T-helper 2 cell treated with Interferon-gamma antibody and Interleukin-4, amounts not matched to agents 5 μg/mL and 100 μg/mL, for 36 hours (primary cell): ENCODE measurements around the gene KIF1C.

ENCODE experiments used
- DNase-seq: peaks from one replicate; pipeline ENCODE4 v3.0.0; 2021; ENCODE audit warnings: low spot score
- H3K27ac Mint-ChIP-seq: one replicate; pipeline ENCODE4 v1.8.0; 2021; ENCODE audit warnings: mild to moderate bottlenecking, mixed read lengths
- H3K27me3 Mint-ChIP-seq: one replicate; pipeline ENCODE4 v1.8.0; 2021; ENCODE audit warnings: low read depth, mixed read lengths
- H3K36me3 Mint-ChIP-seq: one replicate; pipeline ENCODE4 v1.8.0; 2021; ENCODE audit warnings: low read depth, mixed read lengths
- H3K4me1 Mint-ChIP-seq: one replicate; pipeline ENCODE4 v1.8.0; 2021; ENCODE audit warnings: low read depth, mixed read lengths
- H3K4me3 Mint-ChIP-seq: one replicate; pipeline ENCODE4 v1.8.0; 2022; ENCODE audit warnings: mild to moderate bottlenecking, moderate library complexity, mixed read lengths
- H3K9me3 Mint-ChIP-seq: one replicate; pipeline ENCODE4 v1.8.0; 2021; ENCODE audit warnings: mixed read lengths

Gene KIF1C

GRCh38 chr17:5032865-5033264, 35.1 kb downstream of the KIF1C start:
- H3K4me1 Mint-ChIP-seq = peaks cover 24% of the 10 kb centered on the region
- peaks cover 2% of the 10 kb centered on the region for H3K27me3 Mint-ChIP-seq
- H3K9me3 Mint-ChIP-seq = no peaks in the 10 kb centered on the region
- H3K36me3 Mint-ChIP-seq = no peaks in the 10 kb centered on the region
- no peak for DNase-seq
- no peak overlapping the region for H3K27ac Mint-ChIP-seq
- no peak overlapping the region for H3K4me3 Mint-ChIP-seq

DNA sequence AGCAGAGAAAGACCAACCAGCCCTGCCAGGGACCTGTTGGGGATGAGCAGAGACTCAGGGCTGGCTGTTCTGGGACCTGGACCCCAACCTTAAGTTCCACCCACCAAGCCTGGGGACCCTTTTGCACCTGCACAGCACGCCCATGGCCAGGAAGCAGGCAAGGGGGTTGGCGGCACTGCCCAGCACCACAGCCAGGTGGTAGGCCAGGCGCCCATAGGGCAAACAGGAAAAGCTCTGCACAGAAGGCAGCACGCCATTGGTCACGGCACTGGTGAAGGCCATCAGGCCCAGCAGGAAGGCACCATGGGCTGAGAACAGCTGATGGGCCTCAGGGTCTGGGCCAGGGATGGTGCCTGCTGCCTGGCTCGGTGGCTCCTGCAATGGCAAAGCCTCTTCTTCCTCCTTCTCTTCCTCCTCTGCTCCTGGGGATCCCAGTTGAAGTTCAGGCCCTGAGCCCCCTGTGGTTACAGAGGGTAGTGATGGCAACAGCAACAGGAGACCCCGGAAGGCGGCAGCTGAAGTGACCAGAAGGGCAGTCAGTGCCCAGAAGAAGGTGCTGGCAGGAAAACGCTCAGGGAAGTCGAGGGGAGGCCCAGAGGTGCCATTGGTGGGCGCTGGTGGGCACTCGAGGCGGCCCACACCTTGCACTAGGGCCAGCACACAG, 35.7 kb downstream of the KIF1C start:
- DNase-seq = no peak
- H3K27ac Mint-ChIP-seq = peak overlapping the region; percentile 31
- peaks cover 2% of the 10 kb centered on the region for H3K27me3 Mint-ChIP-seq
- H3K36me3 Mint-ChIP-seq = no peaks in the 10 kb centered on the region
- H3K9me3 Mint-ChIP-seq = no peaks in the 10 kb centered on the region
- no peak overlapping the region for H3K4me3 Mint-ChIP-seq
- H3K4me1 Mint-ChIP-seq = peaks cover 24% of the 10 kb centered on the region

DNA sequence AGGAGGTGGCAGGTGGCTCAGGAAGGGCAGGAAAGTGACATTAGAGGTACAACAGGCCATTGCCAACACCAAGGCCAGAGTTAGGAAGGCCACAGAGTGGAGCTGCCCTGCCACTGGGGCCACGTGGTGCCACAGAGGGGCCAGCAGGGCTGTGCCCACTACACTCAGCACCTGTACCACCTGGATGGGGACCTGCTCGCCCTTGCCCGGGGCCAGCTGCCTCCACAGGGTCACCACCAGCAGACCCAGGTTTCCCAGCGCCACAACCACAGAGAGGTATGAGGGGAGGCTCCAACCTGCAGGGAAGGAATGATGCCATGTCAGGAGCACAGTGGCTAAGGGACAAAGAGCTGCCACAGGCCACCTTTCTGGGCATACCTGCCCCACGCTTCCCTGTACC, 36.3 kb downstream of the KIF1C start:
- peaks cover 24% of the 10 kb centered on the region for H3K4me1 Mint-ChIP-seq
- H3K27ac Mint-ChIP-seq = no peak overlapping the region
- H3K36me3 Mint-ChIP-seq = no peaks in the 10 kb centered on the region
- H3K4me3 Mint-ChIP-seq = no peak overlapping the region
- H3K27me3 Mint-ChIP-seq = peaks cover 2% of the 10 kb centered on the region
- DNase-seq = no peak
- no peaks in the 10 kb centered on the region for H3K9me3 Mint-ChIP-seq

DNA sequence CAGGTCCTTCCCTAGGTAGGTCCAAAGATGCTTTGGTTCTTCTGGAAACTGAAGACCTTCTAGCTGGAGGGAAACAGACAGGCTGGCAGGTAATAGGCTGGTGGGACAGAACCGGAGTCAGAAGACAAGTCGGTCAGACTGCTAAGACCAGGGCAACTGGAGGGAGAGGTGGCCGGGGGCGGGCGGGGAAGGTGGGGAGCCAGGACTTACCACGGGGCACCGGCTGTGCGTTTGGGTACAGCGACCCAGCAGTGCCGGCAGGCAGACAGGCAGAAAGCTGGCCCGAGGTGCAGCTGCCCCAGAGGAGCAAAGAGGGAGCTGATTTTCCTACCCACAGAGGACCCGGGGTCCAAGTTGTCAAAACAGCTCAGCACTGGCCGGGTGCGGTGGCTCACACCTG, 36.9 kb downstream of the KIF1C start:
- Mint-ChIP-seq H3K4me3 (no peak overlapping the region), H3K9me3 (no peaks in the 10 kb centered on the region), H3K36me3 (no peaks in the 10 kb centered on the region), H3K27me3 (peaks cover 2% of the 10 kb centered on the region), H3K4me1 (peaks cover 22% of the 10 kb centered on the region), H3K27ac (no peak overlapping the region)
- DNase-seq = no peak

- H3K27me3 Mint-ChIP-seq = peaks cover 2% of the 10 kb centered on the region
- peaks cover 21% of the 10 kb centered on the region for H3K4me1 Mint-ChIP-seq
- H3K27ac Mint-ChIP-seq = no peak within 1 kb of the TSS
- no peaks in the 10 kb centered on the region for H3K9me3 Mint-ChIP-seq
- no peak within 1 kb of the TSS for H3K4me3 Mint-ChIP-seq
- H3K36me3 Mint-ChIP-seq = no peaks in the 10 kb centered on the region
- no peak for DNase-seq
Measured at GRCh38 chr17:5035315-5035714, 37.6 kb downstream of the KIF1C start, which contains the start of gene SLC52A1. TSS of gene SLC52A1 (minus strand) at chr17:5035426. CDS start at chr17:5034606, 820 bp downstream.

DNA sequence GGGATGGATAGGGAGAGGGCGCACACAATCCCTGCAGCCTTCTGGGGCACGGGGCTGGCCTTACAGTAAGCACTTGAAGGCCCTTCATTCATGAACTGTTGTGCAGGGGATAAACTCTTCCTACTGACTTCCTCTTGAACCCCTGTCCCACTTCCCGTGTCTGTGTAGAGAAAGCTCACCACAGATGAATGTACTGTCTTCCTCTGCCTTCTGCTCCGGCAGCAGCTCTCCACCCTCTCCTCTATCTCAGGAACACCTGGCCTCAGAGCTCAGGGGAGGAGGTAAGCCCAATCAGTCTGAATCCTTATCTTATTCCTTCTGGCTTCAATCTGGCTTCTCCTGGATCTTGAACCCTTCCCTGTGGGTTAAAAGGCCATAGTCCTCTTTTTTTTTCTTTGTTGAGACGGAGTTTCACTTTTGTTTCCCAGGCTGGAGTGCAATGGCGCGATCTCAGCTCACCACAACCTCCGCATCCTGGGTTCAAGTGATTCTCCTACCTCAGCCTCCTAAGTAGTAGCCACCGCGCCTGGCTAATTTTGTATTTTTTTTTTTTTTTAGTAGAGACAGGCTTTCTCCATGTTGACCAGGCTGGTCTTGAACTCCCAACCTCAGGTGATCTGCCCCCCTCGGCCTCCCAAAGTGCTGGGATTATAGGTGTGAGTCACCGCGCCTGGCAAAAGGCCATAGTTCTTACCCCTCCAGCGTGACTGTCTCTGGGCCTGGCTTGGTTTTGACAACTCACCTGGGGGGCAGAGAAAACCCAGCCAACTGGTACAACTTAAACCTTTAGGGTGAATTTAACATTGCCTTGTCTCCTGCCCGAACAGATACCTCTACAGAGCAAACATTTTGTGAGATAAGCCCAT, 44.6 kb downstream of the KIF1C start:
- DNase-seq = no peak
- Mint-ChIP-seq H3K9me3 (no peaks in the 10 kb centered on the region), H3K27me3 (no peaks in the 10 kb centered on the region), H3K4me1 (peaks cover 31% of the 10 kb centered on the region), H3K36me3 (peaks cover 10% of the 10 kb centered on the region), H3K27ac (peak overlapping the region; percentile 89), H3K4me3 (peak overlapping the region; percentile 83)

DNA sequence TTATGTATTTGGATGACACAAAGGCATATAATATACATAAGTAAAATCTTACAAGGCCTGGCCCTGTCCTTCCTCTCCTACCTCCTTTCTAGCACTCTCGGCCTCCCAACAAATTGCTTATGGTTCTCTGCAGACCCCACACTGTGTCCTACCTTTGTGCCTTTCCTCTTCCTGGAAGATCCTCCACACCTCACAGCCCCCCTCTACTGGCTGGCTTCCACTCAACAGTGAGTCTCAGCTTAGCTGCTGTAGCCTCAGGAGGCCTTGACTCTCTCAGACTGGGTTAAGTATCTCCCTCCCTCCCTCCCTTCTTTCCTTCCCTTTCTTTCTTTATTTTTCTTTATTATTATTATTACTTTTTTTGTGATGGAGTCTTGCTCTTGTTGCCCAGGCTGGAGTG, 45.8 kb downstream of the KIF1C start:
- H3K36me3 Mint-ChIP-seq = peaks cover 14% of the 10 kb centered on the region
- peaks cover 35% of the 10 kb centered on the region for H3K4me1 Mint-ChIP-seq

GRCh38 chr17:5044630-5045029, 46.9 kb downstream of the KIF1C start:
- H3K4me1 Mint-ChIP-seq = peaks cover 40% of the 10 kb centered on the region
- peaks cover 16% of the 10 kb centered on the region for H3K36me3 Mint-ChIP-seq
- H3K9me3 Mint-ChIP-seq = no peaks in the 10 kb centered on the region
- no peak overlapping the region for H3K27ac Mint-ChIP-seq
- no peaks in the 10 kb centered on the region for H3K27me3 Mint-ChIP-seq
- H3K4me3 Mint-ChIP-seq = no peak overlapping the region
- no peak for DNase-seq

More for the DNA sequence above, 45.8 kb downstream of the KIF1C start:
- Mint-ChIP-seq H3K9me3 (no peaks in the 10 kb centered on the region), H3K4me3 (peak overlapping the region; percentile 83), H3K27me3 (no peaks in the 10 kb centered on the region), H3K27ac (peak overlapping the region; percentile 46)
- no peak for DNase-seq

GRCh38 chr17:5045496-5045895, 47.7 kb downstream of the KIF1C start:
- peaks cover 39% of the 10 kb centered on the region for H3K4me1 Mint-ChIP-seq

GRCh38 chr17:5047446-5047845, 49.7 kb downstream of the KIF1C start:
- no peaks in the 10 kb centered on the region for H3K9me3 Mint-ChIP-seq
- no peak for DNase-seq
- peaks cover 32% of the 10 kb centered on the region for H3K4me1 Mint-ChIP-seq
- peaks cover 15% of the 10 kb centered on the region for H3K36me3 Mint-ChIP-seq
- H3K27ac Mint-ChIP-seq = peak overlapping the region; percentile 78
- H3K27me3 Mint-ChIP-seq = no peaks in the 10 kb centered on the region
- H3K4me3 Mint-ChIP-seq = peak overlapping the region; percentile 35

More at GRCh38 chr17:5045496-5045895, 47.7 kb downstream of the KIF1C start:
- Mint-ChIP-seq H3K4me3 (no peak overlapping the region), H3K36me3 (peaks cover 16% of the 10 kb centered on the region), H3K9me3 (no peaks in the 10 kb centered on the region), H3K27ac (no peak overlapping the region), H3K27me3 (no peaks in the 10 kb centered on the region)
- no peak for DNase-seq

- peak overlapping the region; percentile 52 for H3K4me3 Mint-ChIP-seq
- DNase-seq = no peak
Measured at GRCh38 chr17:5049314-5049841, 51.6 kb downstream of the KIF1C start.

DNA sequence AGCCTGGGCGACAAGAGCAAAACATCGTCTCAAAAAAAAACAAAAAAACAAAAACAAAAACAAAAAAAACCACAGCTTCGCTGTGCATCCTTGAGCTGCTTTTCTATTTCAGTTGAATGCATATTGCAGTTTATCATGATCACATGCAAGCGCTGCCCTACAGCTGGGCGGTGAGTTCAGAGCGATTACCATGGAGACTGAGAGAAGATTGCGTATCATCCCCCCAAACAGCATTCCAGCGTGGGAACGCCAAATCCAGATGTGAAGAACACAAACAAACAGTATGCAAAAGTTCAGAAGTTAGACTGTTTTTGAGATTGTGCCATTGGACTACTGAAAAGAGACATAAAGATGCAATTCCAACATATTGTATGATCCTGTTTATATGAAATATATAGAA, 52.5 kb downstream of the KIF1C start:
- Mint-ChIP-seq H3K4me1 (peaks cover 18% of the 10 kb centered on the region), H3K9me3 (no peaks in the 10 kb centered on the region)

More at GRCh38 chr17:5049314-5049841, 51.6 kb downstream of the KIF1C start:
- Mint-ChIP-seq H3K36me3 (peaks cover 10% of the 10 kb centered on the region), H3K9me3 (no peaks in the 10 kb centered on the region), H3K4me1 (peaks cover 22% of the 10 kb centered on the region), H3K27me3 (no peaks in the 10 kb centered on the region), H3K27ac (peak overlapping the region; percentile 69)

DNA sequence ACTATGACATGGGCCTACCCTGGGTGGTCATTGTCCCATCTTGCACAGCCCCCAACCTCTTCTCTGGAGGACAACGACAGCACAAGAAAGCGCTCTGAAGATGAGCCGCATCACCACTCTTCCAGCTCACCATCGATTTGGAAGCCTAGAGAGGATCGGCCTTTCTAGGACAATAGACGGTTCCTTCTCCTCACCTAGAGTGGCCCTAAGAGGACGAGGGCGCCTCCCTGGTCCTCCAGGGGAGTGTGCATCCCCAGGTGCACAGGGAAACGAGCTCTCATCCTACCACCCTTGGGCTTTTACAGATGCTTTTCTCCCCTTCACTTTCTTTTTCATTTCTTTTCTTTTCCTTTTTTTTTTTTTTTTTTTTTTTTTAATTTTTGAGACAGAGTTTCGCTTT, 57.8 kb downstream of the KIF1C start:
- H3K27ac Mint-ChIP-seq = no peak overlapping the region
- no peak overlapping the region for H3K4me3 Mint-ChIP-seq

More for the DNA sequence above, 52.5 kb downstream of the KIF1C start:
- Mint-ChIP-seq H3K27me3 (no peaks in the 10 kb centered on the region), H3K27ac (no peak overlapping the region), H3K36me3 (peaks cover 12% of the 10 kb centered on the region), H3K4me3 (no peak overlapping the region)
- no peak for DNase-seq

DNA sequence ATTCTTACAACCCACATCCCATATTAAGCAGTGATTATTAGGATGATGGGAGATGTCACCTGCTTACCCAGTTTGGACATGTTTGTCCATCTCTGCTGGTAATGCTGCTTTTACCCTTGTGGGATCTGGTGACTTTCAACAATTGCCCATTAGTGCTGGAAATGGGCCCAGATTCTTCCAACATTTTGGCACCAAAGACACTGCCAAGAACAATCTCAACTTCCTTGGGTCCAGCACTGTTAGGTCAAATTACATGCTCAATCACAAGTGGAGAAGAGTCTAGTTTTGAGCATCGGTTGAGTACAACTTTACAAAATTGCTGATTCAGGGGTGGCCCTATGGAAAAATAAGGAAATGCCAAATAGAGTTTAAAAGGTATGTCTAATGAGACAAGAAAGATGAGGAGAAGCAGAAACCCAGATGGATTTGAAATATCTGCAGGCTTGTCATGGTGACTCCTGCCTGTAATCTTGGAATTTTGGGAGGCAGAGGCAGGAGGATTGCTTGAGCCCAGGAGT, 67.5 kb downstream of the KIF1C start:
- no peaks in the 10 kb centered on the region for H3K9me3 Mint-ChIP-seq
- H3K36me3 Mint-ChIP-seq = no peaks in the 10 kb centered on the region

More for the DNA sequence above, 57.8 kb downstream of the KIF1C start:
- Mint-ChIP-seq H3K4me1 (no peaks in the 10 kb centered on the region), H3K9me3 (no peaks in the 10 kb centered on the region), H3K36me3 (peaks cover 6% of the 10 kb centered on the region), H3K27me3 (no peaks in the 10 kb centered on the region)
- DNase-seq = no peak

More for the DNA sequence above, 67.5 kb downstream of the KIF1C start:
- no peak for DNase-seq
- Mint-ChIP-seq H3K4me1 (peaks cover 4% of the 10 kb centered on the region), H3K27ac (no peak overlapping the region), H3K27me3 (peaks cover 3% of the 10 kb centered on the region), H3K4me3 (no peak overlapping the region)
